Activated CD4-positive, alpha-beta T cell treated with anti-CD3 and anti-CD28 coated beads, Interleukin-2, amount 10 ng/mL, durations not matched to agents 7 days and 5 days (primary cell): ENCODE data around the gene NUP214. TPM values are rescaled to one million over a fixed set of nuclear protein-coding genes. Genes with fewer than 3 reads are reported as not detected.
"Not testable (repeated sequence)": the region's sequence is repeated elsewhere in the genome, so short reads cannot be mapped to it uniquely, and the experiment has no call there.

Source experiments
- CTCF ChIA-PET: fragments of 350-600 bp; sonication (Branson Sonifier 250); formaldehyde crosslinking; loops from one replicate; lab custom pipeline; 2021; ENCODE audit warnings: antibody characterized with exemption; lab: Charles Lee
- POLR2A ChIA-PET: fragments of 350-600 bp; sonication (Branson Sonifier 250); formaldehyde crosslinking; loops from one replicate; lab custom pipeline; 2021; ENCODE audit warnings: antibody characterized with exemption; lab: Charles Lee
- DNase-seq: peaks from one replicate; pipeline ENCODE4 v3.0.0-alpha.2; 2020
- H3K27ac Mint-ChIP-seq: one replicate; pipeline ENCODE4 v1.8.0; 2021; ENCODE audit warnings: mild to moderate bottlenecking, moderate library complexity, mixed read lengths
- H3K27me3 Mint-ChIP-seq: one replicate; pipeline ENCODE4 v1.8.0; 2021; ENCODE audit warnings: mixed read lengths
- H3K36me3 Mint-ChIP-seq: one replicate; pipeline ENCODE4 v1.8.0; 2021; ENCODE audit warnings: low read depth, mixed read lengths
- H3K4me1 Mint-ChIP-seq: one replicate; pipeline ENCODE4 v1.8.0; 2021; ENCODE audit warnings: mixed read lengths
- H3K4me3 Mint-ChIP-seq: one replicate; pipeline ENCODE4 v1.8.0; 2021; ENCODE audit warnings: mild to moderate bottlenecking, moderate library complexity, mixed read lengths
- H3K9me3 Mint-ChIP-seq: one replicate; pipeline ENCODE4 v1.8.0; 2021; ENCODE audit warnings: mixed read lengths
- total RNA-seq, 2 experiments: library from RNA; stranded (reverse); gene quantifications; one replicate each; pipeline ENCODE4 v1.2.3, GENCODE V29; 2021

Gene NUP214
- total RNA-seq, 2 experiments from 2014 or later, result 58.0 to 69.4 TPM

DNA sequence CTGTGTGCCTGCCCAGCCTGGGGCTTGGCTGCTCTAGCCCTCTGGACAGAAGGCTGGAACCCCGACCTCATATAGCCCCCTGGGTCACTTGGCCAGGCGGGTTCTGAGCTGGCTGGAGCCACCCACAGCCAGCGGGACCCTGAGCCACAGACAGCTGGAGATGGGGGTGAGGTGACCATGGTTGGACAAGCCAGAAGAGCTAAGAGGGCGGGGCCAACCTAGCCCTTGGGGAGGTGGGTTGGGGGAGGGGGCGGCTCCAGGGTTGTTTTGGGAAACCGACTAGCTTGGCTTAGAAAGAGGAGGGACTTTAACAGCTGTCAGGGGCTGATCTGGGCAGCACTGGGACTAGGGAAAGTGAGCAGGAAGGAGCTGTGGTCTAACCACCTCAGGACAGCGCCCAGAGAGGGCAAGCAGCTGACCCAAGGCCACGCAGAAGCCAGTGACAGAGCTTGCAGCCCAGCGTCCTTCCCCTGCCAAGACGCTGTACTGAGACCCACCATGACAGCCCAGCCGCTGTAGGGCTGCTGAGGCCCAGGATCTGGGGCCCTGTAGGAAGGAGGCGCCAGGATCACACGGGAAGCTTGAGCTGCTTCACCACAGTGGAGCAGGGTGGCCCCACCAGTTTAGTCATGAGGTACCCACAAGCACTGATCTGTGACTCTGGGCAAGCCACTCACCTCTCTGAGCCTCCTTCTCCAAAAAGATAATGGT lies 26.8 kb upstream of the NUP214 start:
- Mint-ChIP-seq H3K27ac (no peak overlapping the region), H3K9me3 (no peaks in the 10 kb centered on the region), H3K4me1 (peaks cover 11% of the 10 kb centered on the region), H3K4me3 (no peak overlapping the region), H3K27me3 (peaks cover 34% of the 10 kb centered on the region), H3K36me3 (no peaks in the 10 kb centered on the region)
- no peak for DNase-seq
- POLR2A ChIA-PET, result no interaction called here
- CTCF ChIA-PET, result interaction anchor here (0.5 to 1.9 kb wide), 5 partner anchors 12 to 238 kb away, joined by 3 to 8 read pairs (median 4); partner anchors contain the start of gene NUP214

DNA sequence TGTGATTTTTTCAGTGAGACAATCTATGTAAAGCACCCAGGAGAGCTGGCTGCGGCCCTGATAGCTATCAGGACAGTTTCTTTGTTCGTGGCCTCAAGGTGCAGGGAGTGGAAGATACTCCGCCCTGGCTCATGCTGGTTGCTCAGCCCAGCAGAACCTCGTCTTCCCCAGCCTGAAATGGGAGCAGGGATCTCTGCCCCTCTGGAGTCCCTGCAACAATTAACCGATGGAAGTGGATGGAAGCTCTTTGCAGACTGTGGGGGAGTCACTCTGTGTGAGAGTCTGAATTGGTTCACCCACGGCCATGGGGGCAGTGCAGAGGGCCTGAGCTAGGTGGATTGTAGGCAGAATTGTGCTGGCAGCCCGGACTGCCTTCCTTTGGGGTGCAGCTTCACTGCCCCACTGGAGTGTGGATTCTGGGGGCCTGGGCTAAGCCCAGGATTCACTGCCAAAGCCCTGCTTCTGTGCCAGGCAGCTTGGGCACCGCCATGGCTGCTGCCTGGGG lies 26.2 kb upstream of the NUP214 start:
- ChIA-PET POLR2A (no interaction called here), CTCF (interaction anchor here (1.1 to 1.9 kb wide), 4 partner anchors 11 to 237 kb away, joined by 3 to 8 read pairs (median 4); partner anchors contain the start of gene NUP214)
- Mint-ChIP-seq H3K36me3 (no peaks in the 10 kb centered on the region), H3K27me3 (peaks cover 30% of the 10 kb centered on the region), H3K4me1 (peaks cover 11% of the 10 kb centered on the region), H3K27ac (no peak overlapping the region), H3K9me3 (no peaks in the 10 kb centered on the region), H3K4me3 (no peak overlapping the region)
- DNase-seq, result no peak

DNA sequence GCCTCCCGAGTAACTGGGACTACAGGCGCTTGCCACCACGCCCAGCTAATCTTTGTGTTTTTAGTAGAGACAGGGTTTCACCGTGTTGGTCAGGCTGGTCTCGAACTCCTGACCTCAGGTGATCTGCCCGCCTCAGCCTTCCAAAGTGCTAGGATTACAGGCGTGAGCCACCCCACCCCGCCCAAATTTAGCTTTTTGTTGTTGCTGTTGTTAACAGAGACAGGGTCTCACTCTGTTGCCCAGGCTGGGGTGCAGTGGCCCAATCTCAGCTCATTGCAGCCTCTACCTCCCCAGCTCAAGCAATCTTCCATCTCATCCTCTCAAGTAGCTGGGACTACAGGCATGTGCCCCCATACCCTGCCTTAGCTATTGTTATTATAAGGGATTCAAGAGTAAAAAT lies 25.5 kb upstream of the NUP214 start:
- POLR2A ChIA-PET, H3K27ac Mint-ChIP-seq, H3K9me3 Mint-ChIP-seq, H3K36me3 Mint-ChIP-seq, H3K4me3 Mint-ChIP-seq, DNase-seq: not testable (repeated sequence)
- Mint-ChIP-seq H3K4me1 (peaks cover 11% of the 10 kb centered on the region), H3K27me3 (peaks cover 23% of the 10 kb centered on the region)
- CTCF ChIA-PET, result interaction anchor here (1.1 to 1.9 kb wide), 3 partner anchors 14 to 237 kb away, joined by 3 to 8 read pairs (median 4); partner anchors contain the start of gene NUP214

DNA sequence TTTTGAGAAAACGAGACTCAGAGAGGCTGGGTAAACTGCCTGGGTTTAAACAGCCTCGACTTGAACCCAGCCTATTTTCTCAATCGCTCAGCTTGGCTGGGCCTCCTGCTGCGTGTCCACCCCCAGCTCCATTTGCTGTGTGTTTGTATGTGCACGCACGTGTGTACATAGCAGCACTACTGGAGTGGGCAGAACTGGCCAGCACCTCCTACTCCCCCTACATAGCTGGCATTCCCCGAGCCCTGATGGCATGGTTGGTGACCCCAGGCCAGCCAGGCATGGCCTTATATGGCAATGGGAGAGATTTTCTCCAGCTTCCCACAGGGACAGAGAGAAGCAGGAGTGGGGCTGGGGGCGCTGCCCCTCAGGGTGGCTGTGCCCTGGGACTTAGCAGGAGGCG lies 24.9 kb upstream of the NUP214 start:
- no peaks in the 10 kb centered on the region for H3K36me3 Mint-ChIP-seq
- ChIA-PET POLR2A (no interaction called here), CTCF (interaction anchor here (1.6 to 1.9 kb wide), 2 partner anchors 24 to 236 kb away, joined by 4 to 8 read pairs; partner anchors contain the start of gene NUP214)
- H3K4me3 Mint-ChIP-seq, result no peak overlapping the region
- peaks cover 11% of the 10 kb centered on the region for H3K4me1 Mint-ChIP-seq
- DNase-seq, result no peak
- H3K27me3 Mint-ChIP-seq, result peaks cover 17% of the 10 kb centered on the region
- no peaks in the 10 kb centered on the region for H3K9me3 Mint-ChIP-seq
- no peak overlapping the region for H3K27ac Mint-ChIP-seq

DNA sequence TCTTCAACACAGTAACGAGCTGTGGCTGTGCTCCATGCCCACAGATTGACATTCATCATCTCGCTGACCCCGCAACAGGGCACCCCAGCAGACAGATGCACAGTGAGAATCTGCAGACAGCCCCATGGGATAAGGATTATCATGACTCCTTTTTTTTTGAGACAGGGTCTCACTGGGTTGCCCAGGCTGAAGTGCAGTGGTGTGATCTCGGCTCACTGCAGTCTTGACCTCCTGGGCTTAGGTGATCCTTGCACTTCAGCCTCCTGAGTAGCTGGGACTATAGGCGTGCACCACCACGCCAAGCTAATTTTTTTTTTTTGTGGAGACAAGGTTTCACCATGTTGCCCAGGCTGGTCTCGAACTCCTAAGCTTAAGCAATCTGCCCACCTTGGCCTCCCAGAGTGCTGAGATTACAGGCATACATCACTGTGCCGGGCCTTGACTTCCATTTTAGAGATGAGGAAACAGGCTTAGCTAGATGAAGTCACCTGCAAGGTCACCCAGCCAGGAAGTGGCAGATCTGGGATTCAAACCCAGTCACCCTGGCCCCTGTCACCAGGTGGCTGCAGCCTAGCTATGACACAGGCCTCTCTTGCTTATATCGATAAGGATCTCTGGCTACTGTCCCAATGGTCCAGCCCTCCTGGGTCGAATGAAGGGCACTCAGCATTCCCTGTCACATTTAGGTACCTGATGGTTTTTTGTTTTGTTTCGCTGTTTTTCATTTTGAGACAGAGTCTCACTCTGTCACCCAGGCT lies 24.0 kb upstream of the NUP214 start:
- peaks cover 7% of the 10 kb centered on the region for H3K4me1 Mint-ChIP-seq
- H3K36me3 Mint-ChIP-seq, result no peaks in the 10 kb centered on the region
- H3K4me3 Mint-ChIP-seq, result no peak overlapping the region
- H3K9me3 Mint-ChIP-seq, result no peaks in the 10 kb centered on the region
- ChIA-PET CTCF (interaction anchor here (0.7 to 1.0 kb wide), 2 partner anchors 11 to 863 kb away, joined by 3 read pairs; no protein-coding TSS in a partner anchor), POLR2A (no interaction called here)
- peaks cover 10% of the 10 kb centered on the region for H3K27me3 Mint-ChIP-seq
- DNase-seq, result no peak
- no peak overlapping the region for H3K27ac Mint-ChIP-seq

DNA sequence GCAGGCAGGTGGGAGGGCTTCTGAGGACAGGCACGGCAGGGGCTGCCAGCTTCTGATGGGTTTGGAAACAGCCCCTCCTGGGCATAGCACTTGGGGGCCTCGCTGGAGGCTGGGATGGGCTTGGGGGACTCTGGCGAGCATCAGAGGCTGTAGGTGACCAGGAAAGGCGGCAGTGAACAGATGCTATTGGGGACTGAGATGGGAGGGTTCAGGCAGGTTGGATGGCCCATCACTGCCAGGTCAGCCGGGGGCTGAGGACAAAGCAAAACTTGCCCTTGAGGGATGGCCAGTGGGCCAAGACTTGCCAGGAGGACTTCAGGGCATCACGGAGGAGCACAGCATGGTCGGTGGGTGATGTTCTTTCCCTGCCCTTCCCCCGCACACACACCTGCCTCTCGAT lies 22.4 kb upstream of the NUP214 start:
- H3K9me3 Mint-ChIP-seq, result no peaks in the 10 kb centered on the region
- no peaks in the 10 kb centered on the region for H3K4me1 Mint-ChIP-seq
- DNase-seq, result no peak
- H3K27me3 Mint-ChIP-seq, result no peaks in the 10 kb centered on the region
- no peak overlapping the region for H3K4me3 Mint-ChIP-seq
- no peaks in the 10 kb centered on the region for H3K36me3 Mint-ChIP-seq
- POLR2A ChIA-PET, result no interaction called here
- CTCF ChIA-PET, result interaction anchor here (1.1 kb wide), 1 partner anchor 423 kb away, joined by 4 read pairs; no protein-coding TSS in a partner anchor
- no peak overlapping the region for H3K27ac Mint-ChIP-seq

DNA sequence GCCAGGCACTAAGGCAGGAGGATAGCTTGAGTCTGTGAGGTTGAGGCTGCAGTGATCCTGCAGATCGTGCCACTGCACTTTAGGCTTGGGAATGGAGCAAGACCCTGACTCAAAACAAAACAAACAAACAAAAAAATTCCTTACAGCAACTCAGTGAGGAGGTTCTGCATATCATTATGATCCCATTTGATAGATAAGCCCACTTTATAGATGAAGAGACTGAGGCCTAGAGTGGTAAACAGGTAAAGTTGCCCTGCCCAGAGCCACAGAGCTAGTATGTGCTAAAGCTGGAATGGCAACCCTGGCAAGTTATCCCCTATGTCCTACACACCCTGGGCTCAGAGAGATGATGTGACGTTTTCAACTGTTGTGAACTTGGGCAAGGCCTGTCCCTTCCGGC lies 21.9 kb upstream of the NUP214 start:
- no peaks in the 10 kb centered on the region for H3K36me3 Mint-ChIP-seq
- H3K4me1 Mint-ChIP-seq, result no peaks in the 10 kb centered on the region
- POLR2A ChIA-PET, result no interaction called here

DNA sequence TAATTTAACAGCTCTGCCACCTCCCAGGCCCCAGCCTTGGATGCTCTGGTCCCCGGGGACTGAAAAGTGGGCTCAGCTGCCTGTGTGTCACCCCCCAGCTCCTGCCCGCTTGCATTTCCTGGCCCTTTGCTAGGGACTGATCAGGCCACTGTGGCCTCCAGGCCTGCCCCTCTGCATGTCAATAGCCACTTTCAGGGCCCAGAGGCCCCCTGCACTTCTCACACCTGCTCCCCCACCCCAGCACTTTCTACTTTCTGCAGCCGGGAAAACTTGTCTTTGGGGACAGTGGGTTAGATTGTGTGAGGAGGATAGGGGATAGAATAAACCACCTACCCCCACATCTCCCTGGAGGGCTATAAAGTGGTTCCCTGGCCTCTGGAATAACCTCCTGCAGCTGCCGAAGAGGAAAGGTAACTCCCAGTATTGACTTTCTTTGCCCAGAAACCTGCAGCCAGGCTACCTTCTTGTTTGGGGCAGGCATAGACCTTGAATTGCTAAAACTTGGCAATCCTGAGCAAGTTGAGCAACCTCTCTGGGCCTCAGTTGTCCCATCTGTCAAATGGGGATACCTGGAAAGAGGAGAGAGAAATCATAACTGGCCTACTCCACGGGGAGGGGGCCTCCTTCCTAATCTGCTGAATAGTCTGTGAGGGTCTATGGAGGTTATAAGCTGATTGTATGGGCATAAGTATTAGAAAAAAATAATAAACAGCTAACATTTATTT lies 21.2 kb upstream of the NUP214 start:
- no peaks in the 10 kb centered on the region for H3K36me3 Mint-ChIP-seq
- H3K4me1 Mint-ChIP-seq, result no peaks in the 10 kb centered on the region
- CTCF ChIA-PET, result interaction anchor here (0.6 to 1.3 kb wide), 3 partner anchors 232 to 424 kb away, joined by 3 to 4 read pairs (median 3); no protein-coding TSS in a partner anchor
- no peaks in the 10 kb centered on the region for H3K9me3 Mint-ChIP-seq
- no peak overlapping the region for H3K4me3 Mint-ChIP-seq
- H3K27ac Mint-ChIP-seq, result no peak overlapping the region
- no peaks in the 10 kb centered on the region for H3K27me3 Mint-ChIP-seq
- POLR2A ChIA-PET, result no interaction called here
- DNase-seq, result no peak

More for the DNA sequence above, 21.9 kb upstream of the NUP214 start:
- CTCF ChIA-PET, result interaction anchor here (1.1 kb wide), 1 partner anchor 424 kb away, joined by 4 read pairs; no protein-coding TSS in a partner anchor
- no peak for DNase-seq
- Mint-ChIP-seq H3K27ac (no peak overlapping the region), H3K27me3 (no peaks in the 10 kb centered on the region), H3K4me3 (no peak overlapping the region), H3K9me3 (no peaks in the 10 kb centered on the region)

DNA sequence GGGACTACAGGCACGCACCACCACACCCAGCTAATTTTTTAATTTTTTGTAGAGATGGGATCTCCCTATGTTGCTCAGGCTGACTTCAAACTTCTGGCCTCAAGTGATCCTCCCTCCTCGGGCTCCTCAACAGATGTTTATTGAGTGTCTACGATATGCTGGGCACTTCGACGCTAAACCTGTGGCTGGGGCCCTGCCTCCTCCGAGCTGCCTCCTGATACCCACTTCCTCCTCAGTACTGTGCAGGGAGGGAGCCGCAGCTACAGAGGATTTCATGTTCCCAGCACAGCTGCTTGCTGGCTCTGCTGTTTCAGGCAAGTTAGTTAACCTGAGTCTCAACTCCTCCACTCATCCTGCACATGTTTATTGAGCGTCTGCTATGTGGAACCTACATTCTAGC lies 19.4 kb upstream of the NUP214 start:
- Mint-ChIP-seq H3K9me3 (no peaks in the 10 kb centered on the region), H3K4me3 (no peak overlapping the region), H3K4me1 (no peaks in the 10 kb centered on the region), H3K27ac (no peak overlapping the region), H3K36me3 (no peaks in the 10 kb centered on the region), H3K27me3 (no peaks in the 10 kb centered on the region)
- DNase-seq, result no peak
- ChIA-PET CTCF (interaction anchor here (1.1 to 1.3 kb wide), 2 partner anchors 9 to 230 kb away, joined by 3 to 5 read pairs; partner anchors contain the start of gene AIF1L), POLR2A (no interaction called here)

DNA sequence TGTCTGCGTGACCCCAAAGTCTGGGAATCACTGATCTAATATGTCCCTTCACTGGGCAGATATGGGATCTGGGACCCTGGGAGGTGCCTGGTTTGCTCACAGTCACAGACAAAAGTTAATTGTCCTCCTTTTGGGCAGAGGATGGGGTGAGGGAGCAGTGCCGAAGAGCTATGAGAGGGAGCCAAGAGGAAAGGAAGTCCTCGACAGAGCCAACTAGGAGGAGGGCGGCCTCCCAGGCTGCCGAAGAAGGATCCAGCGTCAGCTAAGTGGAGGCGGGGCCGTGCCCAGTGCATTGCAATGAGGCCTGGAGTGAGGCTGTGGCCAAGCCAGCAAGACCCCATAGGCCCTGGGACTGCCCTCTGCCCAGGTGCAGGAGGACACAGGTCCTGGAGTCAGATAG lies 17.6 kb upstream of the NUP214 start:
- ChIA-PET POLR2A (no interaction called here), CTCF (interaction anchor here (1.4 kb wide), 1 partner anchor 11 kb away, joined by 5 read pairs; the partner anchor contains the start of gene AIF1L)
- Mint-ChIP-seq H3K4me3 (no peak overlapping the region), H3K27me3 (no peaks in the 10 kb centered on the region), H3K27ac (no peak overlapping the region), H3K9me3 (no peaks in the 10 kb centered on the region), H3K36me3 (no peaks in the 10 kb centered on the region), H3K4me1 (no peaks in the 10 kb centered on the region)
- DNase-seq, result no peak

DNA sequence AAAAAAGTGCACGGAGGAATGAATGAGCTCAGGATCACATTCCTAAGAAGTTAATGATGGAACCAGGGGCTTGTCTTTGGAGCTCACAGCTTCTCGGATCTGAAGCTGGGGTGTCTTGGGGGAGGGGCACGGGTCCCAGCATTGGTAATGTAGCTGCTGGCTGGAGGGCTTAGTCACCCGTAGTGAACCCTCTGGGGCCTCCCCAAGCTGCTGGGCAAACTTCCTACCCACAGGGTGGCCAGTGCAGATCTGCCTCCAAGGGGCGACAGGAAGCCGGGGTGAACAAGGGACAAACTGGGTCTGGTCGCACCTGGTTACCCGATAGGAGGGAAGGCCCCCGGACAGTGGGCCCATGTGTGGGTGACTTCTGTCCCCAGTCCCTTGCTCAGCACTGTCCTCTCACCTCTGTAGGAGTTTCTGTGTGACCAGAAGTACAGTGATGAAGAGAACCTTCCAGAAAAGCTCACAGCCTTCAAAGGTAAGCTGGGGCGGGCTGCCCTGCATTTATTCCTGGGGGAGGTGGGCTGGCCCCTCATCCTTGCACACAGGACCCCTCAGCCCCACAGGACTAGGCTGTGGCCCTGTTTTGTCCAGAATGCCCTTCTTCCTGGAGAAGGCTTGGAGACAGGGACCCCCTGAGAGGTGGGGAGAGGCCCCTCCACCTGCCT lies 14.1 kb upstream of the NUP214 start:
- Mint-ChIP-seq H3K36me3 (no peaks in the 10 kb centered on the region), H3K4me1 (no peaks in the 10 kb centered on the region), H3K27ac (no peak overlapping the region), H3K27me3 (no peaks in the 10 kb centered on the region), H3K4me3 (no peak overlapping the region), H3K9me3 (no peaks in the 10 kb centered on the region)
- ChIA-PET POLR2A (no interaction called here), CTCF (interaction anchor here (2.0 kb wide), 1 partner anchor 12 kb away, joined by 5 read pairs; no protein-coding TSS in a partner anchor)
- no peak for DNase-seq
